ENCODE measurements around the gene HOGA1. TPM values are rescaled to one million over a fixed set of nuclear protein-coding genes. Genes with fewer than 3 reads are reported as not detected.
"Not testable (repeated sequence)": the region's sequence is repeated elsewhere in the genome, so short reads cannot be mapped to it uniquely, and the experiment has no call there.

HOGA1 gene
- total RNA-seq, 1 donor, result 0.72 TPM

GRCh38 chr10:97548828-97549455 is 35.2 kb upstream of the HOGA1 start:
- DNase-seq (ENCODE audit: low read depth), result no peak
- TF ChIP-seq CTCF (IDR thresholded peaks at IDR 0.05; ENCODE audit: insufficient read depth, low read length), result no peak
- no peak overlapping the region for H3K4me3 ChIP-seq (ENCODE audit: low read depth, low read length)

DNA sequence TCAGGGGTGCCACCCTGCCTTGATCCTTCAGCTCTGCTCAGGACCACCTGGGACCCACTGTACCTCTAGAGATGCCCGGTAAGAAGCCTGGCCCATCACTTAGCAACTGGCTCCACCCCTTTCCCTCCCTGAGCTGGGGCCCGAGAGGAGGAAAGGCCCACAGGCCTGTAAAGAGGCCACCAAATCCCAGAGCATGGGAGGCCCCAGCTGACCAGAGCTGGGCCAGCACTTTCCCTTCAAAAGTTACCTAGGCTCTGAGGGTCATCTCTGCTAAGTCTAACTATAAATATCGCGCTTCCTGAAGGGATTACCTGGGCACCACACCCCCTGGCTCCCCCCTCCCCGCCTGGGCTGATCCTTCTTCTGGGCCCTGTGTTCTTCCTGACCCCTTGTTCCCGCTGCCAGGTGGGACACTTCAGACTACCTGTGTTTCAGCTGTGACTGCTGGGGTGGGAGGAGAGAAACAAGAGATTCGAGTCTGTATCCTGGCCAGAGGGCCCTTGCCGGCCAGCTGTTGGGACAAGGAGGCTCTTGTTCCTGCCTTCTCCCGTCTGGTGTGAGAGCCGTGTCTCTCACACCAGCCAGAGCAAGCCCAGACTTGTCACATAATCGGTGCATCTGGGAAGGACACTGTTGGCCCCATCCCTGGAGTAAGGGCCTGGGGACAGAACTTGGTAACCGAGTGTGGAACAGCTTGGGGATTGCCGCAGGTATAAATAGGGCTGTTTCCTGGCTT is 34.4 kb upstream of the HOGA1 start:
- no peak overlapping the region for H3K4me3 ChIP-seq (ENCODE audit: low read depth, low read length)
- no peak for TF ChIP-seq CTCF (IDR thresholded peaks at IDR 0.05; ENCODE audit: insufficient read depth, low read length)
- no peak for DNase-seq (ENCODE audit: low read depth)

- TF ChIP-seq CTCF (IDR thresholded peaks at IDR 0.05; ENCODE audit: insufficient read depth, low read length), result no peak
- H3K4me3 ChIP-seq (ENCODE audit: low read depth, low read length), result no peak overlapping the region
- DNase-seq (ENCODE audit: low read depth), result no peak
These were observed 33.6 kb upstream of the HOGA1 start for GRCh38 chr10:97550336-97551149.

- no peak for TF ChIP-seq CTCF (IDR thresholded peaks at IDR 0.05; ENCODE audit: insufficient read depth, low read length)
These were observed 32.9 kb upstream of the HOGA1 start for GRCh38 chr10:97551271-97551670.

GRCh38 chr10:97553575-97554031 is 30.6 kb upstream of the HOGA1 start:
- peak; percentile 79 for DNase-seq (ENCODE audit: low read depth)
- H3K4me3 ChIP-seq (ENCODE audit: low read depth, low read length), result no peak overlapping the region
- peak; percentile 94 for TF ChIP-seq CTCF (IDR thresholded peaks at IDR 0.05; ENCODE audit: insufficient read depth, low read length)

More at GRCh38 chr10:97551271-97551670, 32.9 kb upstream of the HOGA1 start:
- no peak overlapping the region for H3K4me3 ChIP-seq (ENCODE audit: low read depth, low read length)
- no peak for DNase-seq (ENCODE audit: low read depth)

- not testable (repeated sequence) for H3K4me3 ChIP-seq (ENCODE audit: low read depth, low read length); DNase-seq (ENCODE audit: low read depth)
These were observed 29.9 kb upstream of the HOGA1 start for GRCh38 chr10:97554336-97554735.

- H3K4me3 ChIP-seq (ENCODE audit: low read depth, low read length); DNase-seq (ENCODE audit: low read depth): not testable (repeated sequence)
These were observed 28.6 kb upstream of the HOGA1 start for GRCh38 chr10:97555541-97555940.

DNA sequence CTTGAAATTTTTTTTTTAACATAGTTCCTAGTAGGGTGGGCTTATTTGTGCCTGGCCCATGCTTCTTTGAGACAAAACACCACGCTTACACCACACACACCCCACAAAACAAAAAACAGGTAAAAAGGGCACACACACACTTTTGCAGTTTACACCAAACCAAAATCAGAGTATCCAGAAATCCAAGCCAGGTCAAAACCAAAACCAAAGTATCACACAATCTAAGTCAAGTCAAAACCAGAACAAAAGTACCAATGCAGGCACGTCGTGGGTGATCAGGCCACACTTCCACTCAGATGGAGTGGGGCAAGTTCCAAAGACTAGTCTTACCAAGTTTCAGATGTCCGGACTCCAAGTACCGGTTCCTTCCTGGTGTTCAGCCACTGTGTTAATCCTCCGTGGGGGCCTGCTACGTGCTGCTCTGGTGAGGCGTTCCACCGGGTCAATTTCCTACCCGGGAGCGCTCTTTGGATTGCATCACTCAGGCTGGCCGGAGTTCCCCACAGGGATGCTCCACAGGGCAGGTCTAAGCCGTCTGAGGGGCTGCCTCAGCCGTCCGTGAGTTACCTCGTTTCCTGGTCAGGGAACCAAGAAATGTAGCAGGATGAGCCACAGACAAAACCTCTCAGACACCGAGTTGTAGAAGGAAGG is 23.3 kb upstream of the HOGA1 start:
- H3K4me3 ChIP-seq (ENCODE audit: low read depth, low read length); DNase-seq (ENCODE audit: low read depth): not testable (repeated sequence)

- not testable (repeated sequence) for H3K4me3 ChIP-seq (ENCODE audit: low read depth, low read length); DNase-seq (ENCODE audit: low read depth)
These were observed 22.7 kb upstream of the HOGA1 start for GRCh38 chr10:97561386-97562077.

- not testable (repeated sequence) for DNase-seq (ENCODE audit: low read depth); H3K4me3 ChIP-seq (ENCODE audit: low read depth, low read length)
These were observed 21.9 kb upstream of the HOGA1 start for GRCh38 chr10:97562329-97562728.

All from fibroblast of the aortic adventitia (primary cell).